Cardiac muscle cell (in vitro differentiated cells and primary cell): ENCODE measurements around the gene CDC45. TPM values are rescaled to one million over a fixed set of nuclear protein-coding genes. Genes with fewer than 3 reads are reported as not detected.

Experiments used
- DNase-seq, 2 donors: peaks; one replicate each; pipeline versions ENCODE4 v3.0.0 to v3.0.0-alpha.2; 2010 to 2017; ENCODE audit warnings: low read depth in 1 of 2, low spot score in 1 of 2
- H3K27ac ChIP-seq: fragments of 200-600 bp; sonication (generic); 2 replicates; pipeline ENCODE4 v1.5.1; 2016
- H3K27me3 ChIP-seq: fragments of 200-600 bp; sonication (generic); 2 replicates; pipeline ENCODE4 v1.6.0; 2016; ENCODE audit warnings: control low read depth
- H3K36me3 ChIP-seq: fragments of 200-600 bp; sonication (generic); 2 replicates; pipeline ENCODE4 v1.5.1; 2016; ENCODE audit warnings: control low read depth
- H3K4me1 ChIP-seq: fragments of 200-600 bp; sonication (generic); 2 replicates; pipeline ENCODE4 v1.8.1; 2017; ENCODE audit warnings: low read depth, mild to moderate bottlenecking, mixed run types
- H3K4me3 ChIP-seq: fragments of 200-600 bp; sonication (generic); 2 replicates; pipeline ENCODE4 v1.5.1; 2016; ENCODE audit warnings: mild to moderate bottlenecking
- H3K9me3 ChIP-seq: fragments of 200-600 bp; sonication (generic); 2 replicates; pipeline ENCODE4 v1.5.1; 2017; ENCODE audit warnings: low read depth, mild to moderate bottlenecking, control low read depth
- polyA plus RNA-seq: library from polyadenylated mRNA; unstranded; fragments of >200 nt; fragmentation: Nextera tagmentation; extraction: Ambion mirVana; gene quantifications from 2 replicates; pipeline ENCODE4 v1.2.1, GENCODE V29; 2016
- total RNA-seq: library from RNA; depleted of rRNA; stranded (reverse); fragments of >200 nt; gene quantifications from 2 replicates; pipeline ENCODE4 v1.2.3, GENCODE V29; 2016
- TF ChIP-seq, protein P1 (sequence below): IDR thresholded peaks from 2 replicates; pipeline ENCODE4 v1.5.1; 2012; ENCODE audit warnings: low read depth, mild to moderate bottlenecking, low read length

The CDC45 gene, protein sequence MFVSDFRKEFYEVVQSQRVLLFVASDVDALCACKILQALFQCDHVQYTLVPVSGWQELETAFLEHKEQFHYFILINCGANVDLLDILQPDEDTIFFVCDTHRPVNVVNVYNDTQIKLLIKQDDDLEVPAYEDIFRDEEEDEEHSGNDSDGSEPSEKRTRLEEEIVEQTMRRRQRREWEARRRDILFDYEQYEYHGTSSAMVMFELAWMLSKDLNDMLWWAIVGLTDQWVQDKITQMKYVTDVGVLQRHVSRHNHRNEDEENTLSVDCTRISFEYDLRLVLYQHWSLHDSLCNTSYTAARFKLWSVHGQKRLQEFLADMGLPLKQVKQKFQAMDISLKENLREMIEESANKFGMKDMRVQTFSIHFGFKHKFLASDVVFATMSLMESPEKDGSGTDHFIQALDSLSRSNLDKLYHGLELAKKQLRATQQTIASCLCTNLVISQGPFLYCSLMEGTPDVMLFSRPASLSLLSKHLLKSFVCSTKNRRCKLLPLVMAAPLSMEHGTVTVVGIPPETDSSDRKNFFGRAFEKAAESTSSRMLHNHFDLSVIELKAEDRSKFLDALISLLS
- total RNA-seq (7.6 and 9.1 TPM in 2 replicates), polyA plus RNA-seq (11.2 and 15.5 TPM in 2 replicates)

DNA sequence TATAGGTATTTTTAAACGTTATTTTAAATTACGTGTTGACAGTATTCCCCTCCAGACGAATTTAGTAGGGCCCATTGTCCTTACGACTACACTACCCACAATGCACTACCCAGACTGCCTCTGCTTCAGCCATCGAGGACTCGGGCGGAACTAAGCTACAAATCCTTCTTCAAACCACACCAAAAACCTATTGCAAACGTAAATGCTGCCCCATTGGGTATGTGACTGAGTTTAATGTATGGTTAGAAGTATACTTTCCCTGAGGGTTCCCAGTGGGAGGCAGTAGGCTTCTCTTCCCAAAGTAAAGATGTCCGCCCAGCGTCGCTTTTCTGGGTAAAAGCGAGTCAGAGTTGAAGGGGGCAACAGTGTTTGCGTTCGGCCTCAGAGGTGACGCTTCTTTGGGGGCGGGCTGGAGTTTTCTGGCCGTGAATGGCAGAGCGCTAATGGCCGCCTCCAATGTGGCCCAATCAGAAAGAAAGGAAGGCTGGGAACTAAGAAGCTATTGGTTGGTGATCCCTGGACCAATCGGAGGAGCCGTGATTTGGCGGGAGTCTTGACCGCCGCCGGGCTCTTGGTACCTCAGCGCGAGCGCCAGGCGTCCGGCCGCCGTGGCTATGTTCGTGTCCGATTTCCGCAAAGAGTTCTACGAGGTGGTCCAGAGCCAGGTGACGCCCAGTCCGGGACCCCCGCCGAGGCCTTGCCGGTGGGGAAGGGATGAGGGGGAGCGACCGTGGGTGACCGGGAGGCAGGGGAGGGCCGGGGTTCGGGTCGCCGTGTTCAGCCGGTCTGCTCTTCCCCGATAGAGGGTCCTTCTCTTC, at the start of gene CDC45:
CDC45 (plus strand) TSS at position 566 of the 818 bp plus-strand sequence; CDS start at position 615, 49 bp downstream.
- peak; percentile 98 to 99 for DNase-seq
- peaks cover 5% of the 10 kb centered on the region for H3K4me1 ChIP-seq
- H3K36me3 ChIP-seq = no peaks in the 10 kb centered on the region
- H3K27me3 ChIP-seq = no peaks in the 10 kb centered on the region
- H3K4me3 ChIP-seq = peak within 1 kb of the TSS; percentile 52
- TF ChIP-seq, protein P1, sequence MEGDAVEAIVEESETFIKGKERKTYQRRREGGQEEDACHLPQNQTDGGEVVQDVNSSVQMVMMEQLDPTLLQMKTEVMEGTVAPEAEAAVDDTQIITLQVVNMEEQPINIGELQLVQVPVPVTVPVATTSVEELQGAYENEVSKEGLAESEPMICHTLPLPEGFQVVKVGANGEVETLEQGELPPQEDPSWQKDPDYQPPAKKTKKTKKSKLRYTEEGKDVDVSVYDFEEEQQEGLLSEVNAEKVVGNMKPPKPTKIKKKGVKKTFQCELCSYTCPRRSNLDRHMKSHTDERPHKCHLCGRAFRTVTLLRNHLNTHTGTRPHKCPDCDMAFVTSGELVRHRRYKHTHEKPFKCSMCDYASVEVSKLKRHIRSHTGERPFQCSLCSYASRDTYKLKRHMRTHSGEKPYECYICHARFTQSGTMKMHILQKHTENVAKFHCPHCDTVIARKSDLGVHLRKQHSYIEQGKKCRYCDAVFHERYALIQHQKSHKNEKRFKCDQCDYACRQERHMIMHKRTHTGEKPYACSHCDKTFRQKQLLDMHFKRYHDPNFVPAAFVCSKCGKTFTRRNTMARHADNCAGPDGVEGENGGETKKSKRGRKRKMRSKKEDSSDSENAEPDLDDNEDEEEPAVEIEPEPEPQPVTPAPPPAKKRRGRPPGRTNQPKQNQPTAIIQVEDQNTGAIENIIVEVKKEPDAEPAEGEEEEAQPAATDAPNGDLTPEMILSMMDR = no peak
- no peaks in the 10 kb centered on the region for H3K9me3 ChIP-seq
- H3K27ac ChIP-seq = peak within 1 kb of the TSS; percentile 97

DNA sequence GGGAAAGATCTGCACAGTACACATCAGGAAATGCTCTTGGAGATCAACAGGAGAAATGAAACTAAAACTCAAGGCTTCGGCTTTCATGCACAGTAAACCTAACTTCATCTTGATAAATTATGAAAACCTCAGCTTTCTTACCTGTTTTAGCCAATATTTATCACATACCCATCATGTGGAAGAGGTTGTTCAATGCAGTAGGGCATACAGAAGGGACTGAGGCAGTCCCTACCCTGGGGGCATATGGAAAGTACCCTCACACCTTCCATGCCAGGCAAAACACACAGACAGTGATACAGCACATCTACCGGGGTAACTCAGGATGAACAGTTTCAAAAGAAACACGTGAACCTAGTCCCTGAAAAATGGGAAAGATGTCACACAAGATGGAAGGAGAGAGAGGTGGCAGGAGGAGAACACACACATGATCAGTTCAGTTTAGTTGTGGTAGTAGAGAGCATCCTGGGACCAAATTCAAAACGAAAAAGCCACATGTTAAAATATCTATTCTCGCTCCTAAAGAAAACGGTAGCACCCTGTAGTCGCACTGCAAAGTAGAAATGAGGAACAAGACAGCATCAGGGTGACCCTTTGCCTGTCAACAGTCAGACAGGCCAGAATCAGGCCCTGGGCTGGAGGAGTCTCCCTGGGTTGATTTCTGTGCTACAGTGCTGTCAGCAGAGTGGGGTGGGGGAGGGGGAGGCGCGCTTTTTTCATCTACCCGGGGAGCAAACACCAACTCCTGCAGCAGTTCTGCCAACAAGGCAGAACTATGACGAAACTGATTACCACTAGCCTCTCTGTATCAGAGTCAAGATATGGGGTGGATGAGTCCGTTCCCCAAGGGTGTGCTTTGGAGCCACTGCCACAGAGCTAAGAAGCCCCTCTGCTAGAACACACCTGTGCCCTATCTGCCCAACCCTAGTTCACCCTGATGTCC, 49.5 kb upstream of the CDC45 start:
- peaks cover 13% of the 10 kb centered on the region for H3K4me1 ChIP-seq
- H3K27ac ChIP-seq = peak overlapping the region; percentile 96
- TF ChIP-seq, protein P1 = no peak
- peak; percentile 29 to 82 for DNase-seq
- peak overlapping the region; percentile 56 for H3K4me3 ChIP-seq
- H3K36me3 ChIP-seq = peaks cover 6% of the 10 kb centered on the region
- no peaks in the 10 kb centered on the region for H3K9me3 ChIP-seq
- no peaks in the 10 kb centered on the region for H3K27me3 ChIP-seq

DNA sequence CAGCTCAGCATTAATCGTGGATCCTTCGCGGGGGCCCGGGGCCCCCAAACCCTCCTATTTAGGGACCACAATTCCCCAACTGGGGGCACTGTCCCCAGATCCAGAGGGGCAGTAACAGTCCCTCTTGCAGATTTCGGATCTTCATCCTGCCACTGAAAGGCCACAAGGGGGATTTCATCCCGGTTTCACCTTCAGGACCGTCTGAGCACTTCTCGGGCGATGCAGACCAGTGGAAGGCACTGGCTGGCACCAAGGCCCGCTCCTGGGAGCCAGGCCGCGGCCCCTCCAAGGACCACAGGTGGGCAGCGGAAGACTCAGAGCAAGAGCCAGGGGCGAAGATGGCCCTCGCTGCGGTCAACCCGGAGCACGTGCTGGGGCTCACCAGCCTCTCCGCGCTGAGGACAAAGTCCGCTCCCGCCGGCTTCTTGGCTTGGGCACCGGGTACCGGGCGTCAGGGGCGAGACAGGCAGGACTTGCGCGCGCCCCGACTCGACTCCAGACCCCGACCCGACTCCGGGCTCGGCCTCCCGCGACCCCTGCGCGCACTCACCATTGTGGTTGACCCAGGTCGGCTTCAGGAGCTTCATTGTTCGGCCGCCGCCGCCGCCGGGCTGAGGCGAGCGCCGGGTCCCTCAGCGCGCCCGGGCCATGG, 48.7 kb upstream of the CDC45 start:
- DNase-seq = peak; percentile 39 to 58
- H3K4me1 ChIP-seq = peaks cover 13% of the 10 kb centered on the region
- TF ChIP-seq, protein P1 = peak; percentile 22
- H3K36me3 ChIP-seq = peaks cover 13% of the 10 kb centered on the region
- H3K4me3 ChIP-seq = peak overlapping the region; percentile 56
- peak overlapping the region; percentile 96 for H3K27ac ChIP-seq
- H3K27me3 ChIP-seq = no peaks in the 10 kb centered on the region
- H3K9me3 ChIP-seq = no peaks in the 10 kb centered on the region

DNA sequence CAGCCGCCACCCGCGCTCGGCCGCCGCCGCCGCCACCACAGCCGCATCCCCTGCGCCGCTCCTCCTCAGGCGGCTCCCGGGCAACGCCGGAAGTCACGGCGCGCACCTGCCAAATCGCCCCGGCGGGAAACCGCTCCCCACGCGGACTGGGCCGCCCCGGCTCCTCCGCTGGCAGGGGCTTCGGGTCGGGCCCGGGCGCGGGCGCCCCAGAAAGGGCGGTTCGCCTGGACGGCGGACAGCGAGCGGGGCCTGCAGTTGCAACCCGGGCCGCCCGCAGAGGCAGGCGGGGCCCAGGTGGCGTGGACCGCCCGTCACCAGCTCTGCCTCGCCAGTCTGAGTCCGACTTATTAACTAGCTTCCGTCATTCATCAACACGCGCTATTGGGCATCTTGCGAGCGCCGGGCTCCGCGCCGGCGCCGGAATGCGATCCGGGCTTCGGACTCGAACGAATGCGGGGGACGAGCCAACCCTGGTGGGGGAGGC, 48.0 kb upstream of the CDC45 start, which contains the start of gene HIRA:
HIRA (minus strand) TSS at position 85 of the 484 bp plus-strand sequence. CDS start 257 bp downstream, outside the sequence.
- H3K4me3 ChIP-seq = peak within 1 kb of the TSS; percentile 56
- peaks cover 13% of the 10 kb centered on the region for H3K4me1 ChIP-seq
- peaks cover 13% of the 10 kb centered on the region for H3K36me3 ChIP-seq
- no peaks in the 10 kb centered on the region for H3K27me3 ChIP-seq
- TF ChIP-seq, protein P1 = no peak
- DNase-seq = peak; percentile 84 to 87
- H3K9me3 ChIP-seq = no peaks in the 10 kb centered on the region
- peak within 1 kb of the TSS; percentile 96 for H3K27ac ChIP-seq
